Measurements from ENCODE around the gene USP9Y. TPM values are rescaled to one million over a fixed set of nuclear protein-coding genes. Genes with fewer than 3 reads are reported as not detected.

The USP9Y gene
- total and polyA plus RNA-seq, 2 experiments from 2014 or later = 4.6 to 19.9 TPM

DNA sequence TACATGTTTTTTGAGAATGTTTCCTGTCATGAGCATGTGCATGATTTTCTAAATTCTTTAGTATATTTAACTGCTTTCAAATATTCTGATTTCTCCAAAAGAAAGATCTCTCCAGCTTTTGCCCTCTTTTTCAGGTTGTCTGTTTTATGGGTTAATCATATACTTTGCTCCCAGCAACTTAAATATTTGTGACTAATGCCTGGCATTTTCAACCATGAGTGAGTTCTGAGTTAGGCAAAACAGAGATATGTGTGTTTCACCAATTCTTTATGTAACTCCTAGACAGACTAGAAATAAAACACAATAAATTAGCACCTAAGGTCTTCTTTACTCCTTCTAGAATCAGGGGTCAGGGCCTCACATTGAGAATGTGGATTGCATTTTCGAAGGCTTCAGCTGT, 107.0 kb downstream of the USP9Y start:
- WGBS, 2 experiments (ENCODE audit: low coverage in 1 of 2, low lambda C conversion rate in 2 of 2, missing lambda C conversion rate in 2 of 2) = 58 to 82% methylated on average over 1 of the region's 1 CpG
- Histone ChIP-seq H4K20me1 (ENCODE audit: insufficient read depth) (no peaks in the 10 kb centered on the region), H3K36me3 (ENCODE audit: low read depth) (peaks cover 5% of the 10 kb centered on the region; the same call in 1 of the 2 replicates), H3F3A (ENCODE audit: insufficient read depth) (peaks cover 22% of the 10 kb centered on the region), H3K9ac (peak overlapping the region; percentile 70), H3K4me3 (peak overlapping the region; percentile 52), H3K79me2 (ENCODE audit: insufficient read depth) (no peaks in the 10 kb centered on the region), H3K27ac (peak overlapping the region; percentile 80), H3K9me3 (ENCODE audit: low read depth) (no peaks in the 10 kb centered on the region), H3K4me1 (ENCODE audit: insufficient read depth) (peaks cover 31% of the 10 kb centered on the region), H3K4me2 (ENCODE audit: unreplicated experiment) (peak overlapping the region; percentile 48), H3K27me3 (replicated peaks; ENCODE audit: insufficient read depth) (no peaks in the 10 kb centered on the region), H3K9me2 (ENCODE audit: insufficient read depth) (no peaks in the 10 kb centered on the region), H2AFZ (no peak overlapping the region)
- TF ChIP-seq EZH2 (IDR thresholded peaks at IDR 0.05; ENCODE audit: insufficient read depth, poor library complexity, severe bottlenecking) (no peak), EZH2phosphoT487 (IDR thresholded peaks at IDR 0.05; ENCODE audit: insufficient read depth, low read depth) (no peak)
- peak; percentile 40 for DNase-seq
- in situ Hi-C loops (cut with MboI) = no loop called here

DNA sequence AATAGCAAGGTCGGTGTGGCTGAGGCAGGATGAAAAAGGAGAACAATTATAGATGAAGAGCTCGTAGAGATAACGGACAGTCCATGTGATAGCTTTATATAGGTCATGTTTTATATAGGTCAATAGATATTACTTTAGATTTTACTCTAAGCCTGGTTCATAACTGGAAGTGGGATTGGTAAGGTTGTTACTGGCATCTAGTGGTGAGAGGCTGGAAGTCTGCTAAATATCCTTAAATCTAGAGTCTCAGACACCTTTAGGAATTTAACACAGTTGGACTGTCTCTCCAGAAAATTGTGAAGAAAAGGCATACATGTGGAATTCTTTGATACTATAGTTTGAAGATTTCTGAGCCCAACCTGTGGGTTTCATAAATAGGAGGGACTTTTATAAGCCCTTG, 108.0 kb downstream of the USP9Y start:
- no peak overlapping the region for H2AFZ ChIP-seq
- peak overlapping the region; percentile 70 for H3K9ac ChIP-seq
- peak; percentile 54 for DNase-seq
- in situ Hi-C loops (cut with MboI) = no loop called here
- no peak for TF ChIP-seq EZH2 (IDR thresholded peaks at IDR 0.05; ENCODE audit: insufficient read depth, poor library complexity, severe bottlenecking)
- no peak for TF ChIP-seq EZH2phosphoT487 (IDR thresholded peaks at IDR 0.05; ENCODE audit: insufficient read depth, low read depth)
- no peaks in the 10 kb centered on the region for H3K79me2 ChIP-seq (ENCODE audit: insufficient read depth)
- H3K4me1 ChIP-seq (ENCODE audit: insufficient read depth) = peaks cover 31% of the 10 kb centered on the region
- H3K4me2 ChIP-seq (ENCODE audit: unreplicated experiment) = peak overlapping the region; percentile 53
- no peaks in the 10 kb centered on the region for H3K9me2 ChIP-seq (ENCODE audit: insufficient read depth)
- H3K4me3 ChIP-seq = peak overlapping the region; percentile 52
- peaks cover 6% of the 10 kb centered on the region; the same call in 1 of the 2 replicates for H3K36me3 ChIP-seq (ENCODE audit: low read depth)
- H3K27ac ChIP-seq = peak overlapping the region; percentile 80
- H3K27me3 ChIP-seq (replicated peaks; ENCODE audit: insufficient read depth) = no peaks in the 10 kb centered on the region
- H3F3A ChIP-seq (ENCODE audit: insufficient read depth) = peaks cover 22% of the 10 kb centered on the region
- H3K9me3 ChIP-seq (ENCODE audit: low read depth) = no peaks in the 10 kb centered on the region
- no peaks in the 10 kb centered on the region for H4K20me1 ChIP-seq (ENCODE audit: insufficient read depth)
- WGBS, 2 experiments (ENCODE audit: low coverage in 1 of 2, low lambda C conversion rate in 2 of 2, missing lambda C conversion rate in 2 of 2) = 21 to 23% methylated on average over 3 of the region's 3 CpGs

DNA sequence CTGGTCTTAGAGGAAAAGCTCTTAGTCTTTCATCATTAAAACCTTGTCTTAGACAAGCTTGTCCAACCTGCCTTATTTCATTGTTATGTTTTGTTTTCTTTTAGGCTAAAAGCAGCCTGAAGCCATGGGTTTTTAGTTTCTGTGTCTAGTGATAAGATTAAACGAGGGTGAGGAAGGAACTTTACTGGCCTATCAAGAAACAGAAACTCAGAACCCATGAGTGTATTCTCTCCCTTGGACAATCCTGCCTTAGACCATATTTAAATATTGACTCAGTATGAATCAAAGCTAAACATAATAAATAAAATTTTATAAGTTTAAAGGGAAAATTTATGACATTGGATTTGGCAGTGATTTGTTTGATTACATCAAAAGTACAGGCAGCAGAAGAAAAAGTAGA, 122.4 kb downstream of the USP9Y start:
- DNase-seq = no peak
- H2AFZ ChIP-seq = no peak overlapping the region
- H3K36me3 ChIP-seq (ENCODE audit: low read depth) = no peaks in the 10 kb centered on the region
- no peaks in the 10 kb centered on the region for H4K20me1 ChIP-seq (ENCODE audit: insufficient read depth)
- peaks cover 13% of the 10 kb centered on the region for H3K4me1 ChIP-seq (ENCODE audit: insufficient read depth)
- H3F3A ChIP-seq (ENCODE audit: insufficient read depth) = no peaks in the 10 kb centered on the region
- H3K9me2 ChIP-seq (ENCODE audit: insufficient read depth) = no peaks in the 10 kb centered on the region
- H3K9ac ChIP-seq = no peak overlapping the region
- H3K27ac ChIP-seq = no peak overlapping the region
- H3K4me2 ChIP-seq (ENCODE audit: unreplicated experiment) = no peak overlapping the region
- 69 to 78% methylated on average over 1 of the region's 1 CpG for WGBS, 2 experiments (ENCODE audit: low coverage in 1 of 2, low lambda C conversion rate in 2 of 2, missing lambda C conversion rate in 2 of 2)
- in situ Hi-C loops (cut with MboI) = no loop called here
- H3K4me3 ChIP-seq = no peak overlapping the region
- no peaks in the 10 kb centered on the region for H3K9me3 ChIP-seq (ENCODE audit: low read depth)
- H3K79me2 ChIP-seq (ENCODE audit: insufficient read depth) = no peaks in the 10 kb centered on the region
- TF ChIP-seq EZH2phosphoT487 (IDR thresholded peaks at IDR 0.05; ENCODE audit: insufficient read depth, low read depth) (no peak), EZH2 (IDR thresholded peaks at IDR 0.05; ENCODE audit: insufficient read depth, poor library complexity, severe bottlenecking) (no peak)
- H3K27me3 ChIP-seq (replicated peaks; ENCODE audit: insufficient read depth) = no peaks in the 10 kb centered on the region

DNA sequence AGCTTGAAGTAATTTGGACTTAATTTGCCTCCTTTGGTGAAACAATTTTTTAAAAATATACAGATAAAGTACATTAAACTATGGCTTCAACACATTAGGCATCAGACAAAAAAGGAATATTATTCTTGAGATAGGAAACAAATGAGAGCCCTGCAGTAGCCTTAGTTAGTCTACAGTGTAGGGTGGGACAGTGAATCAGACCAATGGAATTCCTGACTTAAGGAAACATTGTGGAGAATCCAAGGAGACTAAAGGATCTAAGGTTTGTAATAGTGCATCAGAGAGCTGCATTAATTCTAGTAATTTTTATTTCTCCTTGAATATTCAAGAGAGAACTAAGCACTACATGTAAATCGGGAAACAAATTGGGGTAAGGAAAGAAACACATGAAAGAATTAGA, 125.8 kb downstream of the USP9Y start:
- H3K9ac ChIP-seq = no peak overlapping the region
- peak; percentile 61 for DNase-seq
- peaks cover 13% of the 10 kb centered on the region for H3K4me1 ChIP-seq (ENCODE audit: insufficient read depth)
- H3F3A ChIP-seq (ENCODE audit: insufficient read depth) = no peaks in the 10 kb centered on the region
- no peaks in the 10 kb centered on the region for H3K79me2 ChIP-seq (ENCODE audit: insufficient read depth)
- no peaks in the 10 kb centered on the region for H3K36me3 ChIP-seq (ENCODE audit: low read depth)
- H4K20me1 ChIP-seq (ENCODE audit: insufficient read depth) = no peaks in the 10 kb centered on the region
- WGBS, 2 experiments (ENCODE audit: low coverage in 1 of 2, low lambda C conversion rate in 2 of 2, missing lambda C conversion rate in 2 of 2) = 90 to 100% methylated on average over 1 of the region's 1 CpG
- no peaks in the 10 kb centered on the region for H3K9me2 ChIP-seq (ENCODE audit: insufficient read depth)
- in situ Hi-C loops (cut with MboI) = no loop called here
- H3K4me2 ChIP-seq (ENCODE audit: unreplicated experiment) = no peak overlapping the region
- no peak overlapping the region for H3K4me3 ChIP-seq
- TF ChIP-seq EZH2 (IDR thresholded peaks at IDR 0.05; ENCODE audit: insufficient read depth, poor library complexity, severe bottlenecking) (no peak), EZH2phosphoT487 (IDR thresholded peaks at IDR 0.05; ENCODE audit: insufficient read depth, low read depth) (no peak)
- H3K27me3 ChIP-seq (replicated peaks; ENCODE audit: insufficient read depth) = no peaks in the 10 kb centered on the region
- H2AFZ ChIP-seq = no peak overlapping the region
- no peaks in the 10 kb centered on the region for H3K9me3 ChIP-seq (ENCODE audit: low read depth)
- H3K27ac ChIP-seq = peak overlapping the region; percentile 24; the same call in 1 of the 2 replicates

DNA sequence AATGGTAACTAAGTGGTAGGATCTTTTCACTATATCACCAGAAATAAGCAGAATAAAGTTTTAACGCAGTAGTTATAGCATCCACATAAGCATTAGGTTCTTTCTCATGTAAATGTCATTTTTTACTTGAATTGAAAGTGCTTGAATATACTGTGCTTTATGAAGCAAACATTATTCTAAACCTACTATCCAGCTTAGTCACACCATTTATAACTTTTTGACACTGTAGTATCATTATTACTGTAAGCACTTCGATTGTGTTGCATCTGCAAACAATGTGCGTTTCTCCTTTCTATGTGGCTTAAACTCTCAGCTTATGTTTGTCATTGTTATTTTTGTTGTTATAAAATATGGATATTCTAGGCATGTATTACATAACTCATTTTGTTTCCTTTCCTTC, 132.3 kb downstream of the USP9Y start:
- Histone ChIP-seq H3K4me1 (ENCODE audit: insufficient read depth) (no peaks in the 10 kb centered on the region), H3K9me3 (ENCODE audit: low read depth) (no peaks in the 10 kb centered on the region), H3K4me3 (no peak overlapping the region), H3K36me3 (ENCODE audit: low read depth) (no peaks in the 10 kb centered on the region), H3F3A (ENCODE audit: insufficient read depth) (no peaks in the 10 kb centered on the region), H3K4me2 (ENCODE audit: unreplicated experiment) (no peak overlapping the region), H3K27me3 (replicated peaks; ENCODE audit: insufficient read depth) (no peaks in the 10 kb centered on the region), H4K20me1 (ENCODE audit: insufficient read depth) (no peaks in the 10 kb centered on the region), H3K27ac (no peak overlapping the region), H3K79me2 (ENCODE audit: insufficient read depth) (no peaks in the 10 kb centered on the region), H3K9ac (no peak overlapping the region), H2AFZ (no peak overlapping the region), H3K9me2 (ENCODE audit: insufficient read depth) (no peaks in the 10 kb centered on the region)
- in situ Hi-C loops (cut with MboI) = no loop called here
- no peak for TF ChIP-seq EZH2 (IDR thresholded peaks at IDR 0.05; ENCODE audit: insufficient read depth, poor library complexity, severe bottlenecking)
- no peak for TF ChIP-seq EZH2phosphoT487 (IDR thresholded peaks at IDR 0.05; ENCODE audit: insufficient read depth, low read depth)
- no peak for DNase-seq
- WGBS, 2 experiments (ENCODE audit: low coverage in 1 of 2, low lambda C conversion rate in 2 of 2, missing lambda C conversion rate in 2 of 2) = 73 to 78% methylated on average over 3 of the region's 3 CpGs
